Measurements from ENCODE around the gene PERM1.

PERM1 gene

DNA sequence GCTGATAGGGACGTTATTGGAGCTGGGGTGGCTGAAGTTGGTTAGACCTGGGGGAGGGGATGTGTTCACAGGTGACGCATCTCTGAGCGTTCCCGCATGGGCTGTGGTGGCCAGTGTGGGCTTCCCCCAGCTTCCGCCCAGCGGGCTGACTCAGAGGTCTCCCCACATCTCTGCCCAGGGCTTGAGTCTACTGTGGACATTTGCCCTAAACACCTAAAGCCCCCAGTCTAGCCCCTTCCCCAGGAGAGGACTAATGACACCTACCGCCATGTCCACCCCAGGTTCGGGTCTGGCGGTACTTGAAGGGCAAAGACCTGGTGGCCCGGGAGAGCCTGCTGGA lies 40.0 kb upstream of the PERM1 start:
- TF ChIP-seq TEAD4 (IDR thresholded peaks at IDR 0.05) (no peak), EP300 (IDR thresholded peaks at IDR 0.05; ENCODE audit: borderline replicate concordance) (no peak), YY1 (IDR thresholded peaks at IDR 0.05; ENCODE audit: low read depth) (no peak), CREB1 (IDR thresholded peaks at IDR 0.05; ENCODE audit: low read depth) (no peak), TCF12 (IDR thresholded peaks at IDR 0.05; ENCODE audit: low read depth) (no peak)
- TF ChIP-seq, protein P1, sequence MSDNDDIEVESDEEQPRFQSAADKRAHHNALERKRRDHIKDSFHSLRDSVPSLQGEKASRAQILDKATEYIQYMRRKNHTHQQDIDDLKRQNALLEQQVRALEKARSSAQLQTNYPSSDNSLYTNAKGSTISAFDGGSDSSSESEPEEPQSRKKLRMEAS (IDR thresholded peaks at IDR 0.05): no peak

DNA sequence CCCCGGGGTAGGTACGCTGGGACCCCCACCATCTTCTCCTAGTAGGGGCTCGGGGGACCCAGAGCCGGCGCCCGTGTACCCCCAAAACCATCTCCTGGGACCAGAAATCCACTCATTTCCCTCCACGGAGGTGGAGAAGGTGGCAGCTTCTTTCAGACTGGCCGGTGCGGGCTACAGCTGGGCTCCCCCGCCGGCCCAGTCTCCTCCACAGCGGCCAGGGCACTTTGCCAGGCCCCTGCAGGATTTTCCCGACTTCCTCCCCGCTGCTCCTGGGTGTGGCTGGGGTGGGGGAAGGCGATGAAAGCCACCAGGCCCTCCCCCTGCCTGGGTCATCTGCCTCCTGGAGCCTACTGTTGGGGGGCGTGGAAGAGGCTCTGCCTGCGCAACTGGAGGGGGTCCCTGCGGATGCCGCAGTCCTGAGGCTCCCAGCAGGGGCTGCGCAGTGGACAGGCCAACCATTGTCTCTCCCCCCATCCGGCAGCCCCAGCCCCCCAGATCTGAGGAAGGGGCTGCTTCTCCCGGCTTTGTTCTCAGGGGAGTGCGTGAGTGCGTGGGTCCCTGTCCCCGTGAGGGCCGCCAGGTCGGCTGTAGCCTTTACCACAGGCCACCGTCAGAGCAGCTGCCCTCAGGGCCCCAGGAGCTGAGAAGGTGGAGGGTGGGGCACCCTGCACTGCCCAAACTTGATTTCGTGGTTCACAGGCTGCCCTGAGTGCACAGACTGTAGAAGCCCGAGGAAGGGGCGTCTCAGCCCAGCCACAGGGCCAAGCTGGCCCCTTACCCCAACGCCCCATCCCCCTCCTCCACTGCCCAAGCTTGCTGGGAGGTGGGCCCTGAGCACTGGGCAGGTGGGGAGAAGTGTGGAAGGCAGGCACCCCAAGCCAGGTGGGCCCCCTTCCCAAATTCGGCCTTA lies 39.4 kb upstream of the PERM1 start:
- peak; percentile 57; the same call in 1 of the 2 replicates for TF ChIP-seq TEAD4 (IDR thresholded peaks at IDR 0.05)
- peak; percentile 81 for TF ChIP-seq TCF12 (IDR thresholded peaks at IDR 0.05; ENCODE audit: low read depth)
- peak; percentile 84 for TF ChIP-seq ZBTB7A (IDR thresholded peaks at IDR 0.05; ENCODE audit: low read depth)
- TF ChIP-seq, protein P1 (IDR thresholded peaks at IDR 0.05): peak; percentile 58; the same call in 1 of the 2 replicates
- TF ChIP-seq NFIC (IDR thresholded peaks at IDR 0.05): peak; percentile 93
- TF ChIP-seq FOXM1 (IDR thresholded peaks at IDR 0.05; ENCODE audit: borderline replicate concordance, low read depth): 0 out of 2 replicates have a peak, but pooled peaks have one; percentile 25
- TF ChIP-seq EP300 (IDR thresholded peaks at IDR 0.05; ENCODE audit: borderline replicate concordance): peak; percentile 75
- no peak for TF ChIP-seq CREB1 (IDR thresholded peaks at IDR 0.05; ENCODE audit: low read depth)
- TF ChIP-seq, protein P2, sequence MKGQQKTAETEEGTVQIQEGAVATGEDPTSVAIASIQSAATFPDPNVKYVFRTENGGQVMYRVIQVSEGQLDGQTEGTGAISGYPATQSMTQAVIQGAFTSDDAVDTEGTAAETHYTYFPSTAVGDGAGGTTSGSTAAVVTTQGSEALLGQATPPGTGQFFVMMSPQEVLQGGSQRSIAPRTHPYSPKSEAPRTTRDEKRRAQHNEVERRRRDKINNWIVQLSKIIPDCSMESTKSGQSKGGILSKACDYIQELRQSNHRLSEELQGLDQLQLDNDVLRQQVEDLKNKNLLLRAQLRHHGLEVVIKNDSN (IDR thresholded peaks at IDR 0.05): no peak
- TF ChIP-seq YY1 (IDR thresholded peaks at IDR 0.05; ENCODE audit: low read depth): peak; percentile 23; the same call in 1 of the 2 replicates
- TF ChIP-seq EGR1 (IDR thresholded peaks at IDR 0.05): no peak
- TF ChIP-seq, protein P3, sequence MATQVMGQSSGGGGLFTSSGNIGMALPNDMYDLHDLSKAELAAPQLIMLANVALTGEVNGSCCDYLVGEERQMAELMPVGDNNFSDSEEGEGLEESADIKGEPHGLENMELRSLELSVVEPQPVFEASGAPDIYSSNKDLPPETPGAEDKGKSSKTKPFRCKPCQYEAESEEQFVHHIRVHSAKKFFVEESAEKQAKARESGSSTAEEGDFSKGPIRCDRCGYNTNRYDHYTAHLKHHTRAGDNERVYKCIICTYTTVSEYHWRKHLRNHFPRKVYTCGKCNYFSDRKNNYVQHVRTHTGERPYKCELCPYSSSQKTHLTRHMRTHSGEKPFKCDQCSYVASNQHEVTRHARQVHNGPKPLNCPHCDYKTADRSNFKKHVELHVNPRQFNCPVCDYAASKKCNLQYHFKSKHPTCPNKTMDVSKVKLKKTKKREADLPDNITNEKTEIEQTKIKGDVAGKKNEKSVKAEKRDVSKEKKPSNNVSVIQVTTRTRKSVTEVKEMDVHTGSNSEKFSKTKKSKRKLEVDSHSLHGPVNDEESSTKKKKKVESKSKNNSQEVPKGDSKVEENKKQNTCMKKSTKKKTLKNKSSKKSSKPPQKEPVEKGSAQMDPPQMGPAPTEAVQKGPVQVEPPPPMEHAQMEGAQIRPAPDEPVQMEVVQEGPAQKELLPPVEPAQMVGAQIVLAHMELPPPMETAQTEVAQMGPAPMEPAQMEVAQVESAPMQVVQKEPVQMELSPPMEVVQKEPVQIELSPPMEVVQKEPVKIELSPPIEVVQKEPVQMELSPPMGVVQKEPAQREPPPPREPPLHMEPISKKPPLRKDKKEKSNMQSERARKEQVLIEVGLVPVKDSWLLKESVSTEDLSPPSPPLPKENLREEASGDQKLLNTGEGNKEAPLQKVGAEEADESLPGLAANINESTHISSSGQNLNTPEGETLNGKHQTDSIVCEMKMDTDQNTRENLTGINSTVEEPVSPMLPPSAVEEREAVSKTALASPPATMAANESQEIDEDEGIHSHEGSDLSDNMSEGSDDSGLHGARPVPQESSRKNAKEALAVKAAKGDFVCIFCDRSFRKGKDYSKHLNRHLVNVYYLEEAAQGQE (IDR thresholded peaks at IDR 0.05; ENCODE audit: low read depth): no peak

DNA sequence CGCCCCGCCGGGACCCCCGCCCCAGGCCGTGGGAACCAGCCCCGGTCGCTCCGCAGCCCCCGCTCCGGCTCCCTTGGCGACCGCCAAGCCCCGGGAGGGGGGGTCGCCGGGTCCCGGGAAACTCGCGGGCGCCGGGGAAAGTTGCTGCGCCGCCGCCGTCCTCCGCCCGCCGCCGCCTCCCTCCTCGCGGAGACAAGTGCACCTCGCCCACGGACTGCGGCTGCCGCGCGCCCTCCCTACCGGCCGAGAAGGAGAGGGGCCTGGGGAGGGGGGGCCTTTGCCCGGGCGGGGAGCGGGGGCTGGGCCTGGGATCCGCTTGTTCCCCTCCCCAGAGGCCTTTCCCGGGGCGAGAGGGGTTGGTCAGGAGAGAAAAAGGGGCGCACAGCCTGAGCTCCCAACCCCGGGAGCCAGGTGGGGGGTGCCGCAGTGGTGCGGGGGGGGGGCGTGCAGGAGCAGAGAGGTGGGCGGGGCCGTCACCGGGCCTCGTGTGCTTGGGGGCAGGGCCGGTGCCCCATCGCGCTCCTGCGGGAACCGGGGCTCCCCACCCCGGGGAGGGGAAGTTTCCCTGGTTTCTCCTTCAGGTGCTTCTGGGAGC lies 38.6 kb upstream of the PERM1 start:
- TF ChIP-seq RAD21 (IDR thresholded peaks at IDR 0.05; ENCODE audit: low read depth) (no peak), ZBTB7A (IDR thresholded peaks at IDR 0.05; ENCODE audit: low read depth) (0 out of 2 replicates have a peak, but pooled peaks have one; percentile 31), EGR1 (IDR thresholded peaks at IDR 0.05) (peak; percentile 23; the same call in 1 of the 2 replicates)
- TF ChIP-seq, protein P2 (IDR thresholded peaks at IDR 0.05): no peak

DNA sequence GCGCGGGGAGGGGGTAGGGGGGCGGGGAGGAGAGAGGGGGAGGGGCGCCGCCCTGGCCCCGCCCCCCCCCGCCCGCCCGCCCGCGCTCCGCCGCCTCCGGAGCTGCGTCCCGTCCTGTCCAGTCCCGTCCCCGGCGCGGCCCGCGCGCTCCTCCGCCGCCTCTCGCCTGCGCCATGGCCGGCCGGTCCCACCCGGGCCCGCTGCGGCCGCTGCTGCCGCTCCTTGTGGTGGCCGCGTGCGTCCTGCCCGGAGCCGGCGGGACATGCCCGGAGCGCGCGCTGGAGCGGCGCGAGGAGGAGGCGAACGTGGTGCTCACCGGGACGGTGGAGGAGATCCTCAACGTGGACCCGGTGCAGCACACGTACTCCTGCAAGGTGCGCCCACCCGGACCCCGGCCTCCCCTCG lies 38.1 kb upstream of the PERM1 start, which contains the start of gene AGRN:
TSS of gene AGRN (plus strand) at position 121 of the 405 bp plus-strand sequence. CDS start at position 174, 53 bp downstream.
- TF ChIP-seq RAD21 (IDR thresholded peaks at IDR 0.05; ENCODE audit: low read depth): no peak
- TF ChIP-seq, protein P1 (IDR thresholded peaks at IDR 0.05): peak; percentile 14; the same call in 1 of the 2 replicates

DNA sequence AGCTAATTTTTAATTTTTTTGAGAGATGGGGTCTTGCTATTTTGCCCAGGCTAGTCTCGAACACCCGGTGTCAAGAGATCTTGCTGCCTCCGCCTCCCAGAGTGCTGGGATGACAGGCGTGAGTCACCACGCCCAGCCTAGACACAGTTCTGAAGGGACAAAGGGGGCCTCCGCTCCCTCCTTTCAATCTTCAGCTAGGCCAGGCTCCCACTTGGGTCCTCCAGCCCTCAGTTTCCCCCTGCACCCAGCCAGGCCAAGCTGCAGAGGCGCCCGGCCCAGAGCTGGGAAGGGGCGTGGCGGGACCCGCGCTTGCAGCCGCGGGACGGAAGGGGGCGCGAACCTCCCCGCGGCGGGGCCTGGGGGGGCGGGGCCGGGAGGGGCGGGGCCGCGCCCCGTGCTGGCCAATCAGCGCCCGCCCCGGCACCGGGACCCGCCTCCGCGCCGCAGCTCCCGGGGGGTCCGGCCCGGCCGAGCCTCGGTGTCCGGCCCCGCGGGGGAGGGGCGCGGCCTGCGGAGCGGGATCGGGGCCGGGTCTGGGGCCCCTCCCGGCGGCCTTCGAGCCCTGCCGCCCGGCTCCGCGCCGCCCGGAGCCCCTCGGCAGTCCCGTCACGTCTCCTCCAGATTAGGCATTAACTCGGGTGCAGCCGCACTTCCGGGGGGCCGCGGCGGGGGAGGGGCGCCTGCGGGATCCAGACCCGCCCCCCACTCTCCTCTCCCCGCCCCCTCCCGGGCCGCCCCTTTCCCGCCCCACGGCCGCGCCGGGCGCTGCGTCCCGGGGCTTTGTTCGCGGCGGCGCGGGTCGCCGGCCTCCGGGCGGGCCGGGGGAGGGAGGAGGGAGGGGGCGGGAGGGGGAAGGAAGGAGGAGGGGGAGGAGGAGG lies 37.5 kb upstream of the PERM1 start:
- TF ChIP-seq, protein P1 (IDR thresholded peaks at IDR 0.05): no peak
- peak; percentile 45; the same call in 1 of the 2 replicates for TF ChIP-seq ZBTB7A (IDR thresholded peaks at IDR 0.05; ENCODE audit: low read depth)

DNA sequence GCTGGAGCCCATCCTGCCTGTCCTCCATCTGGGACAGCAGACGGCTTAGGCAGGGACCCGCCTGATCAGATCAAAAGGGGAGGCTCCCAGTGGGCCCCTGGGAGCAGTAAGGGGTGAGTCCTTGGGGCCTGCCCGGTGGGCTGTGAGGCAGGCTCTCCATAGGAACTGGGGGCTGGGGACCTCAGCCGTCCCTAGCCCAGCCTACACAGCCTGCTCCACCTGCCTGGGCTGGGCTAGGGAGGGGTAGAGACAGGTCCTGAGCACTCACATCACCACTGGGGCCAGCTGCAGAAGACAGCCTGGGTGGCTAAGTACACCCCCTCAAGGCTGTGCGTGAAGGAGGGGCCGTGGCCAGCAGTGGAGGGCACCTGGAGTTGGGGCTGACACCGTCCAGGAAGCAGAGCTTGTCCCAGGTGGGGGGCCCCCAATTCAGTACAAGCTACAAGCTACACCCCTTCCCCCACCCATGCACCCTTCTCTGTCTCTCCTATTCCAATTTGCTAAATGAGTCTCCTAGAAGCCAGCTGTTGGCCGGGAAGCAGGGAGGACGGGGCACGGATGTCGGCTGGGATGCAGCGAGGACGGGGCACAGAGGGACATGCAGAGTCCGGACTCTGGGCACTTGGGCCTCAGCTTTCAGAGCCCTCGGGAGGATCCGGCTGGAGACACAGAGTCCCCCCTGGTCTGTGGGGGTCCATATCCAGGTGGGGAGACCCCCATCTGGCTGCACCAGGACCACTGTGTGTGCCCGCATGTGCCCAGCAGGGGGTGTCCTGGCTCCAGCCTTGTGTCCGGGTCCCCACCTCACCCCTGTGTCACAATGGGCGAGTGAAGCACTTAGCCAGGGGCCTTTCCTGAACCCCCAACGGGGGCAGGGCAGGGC lies 33.1 kb upstream of the PERM1 start:
- TF ChIP-seq RAD21 (IDR thresholded peaks at IDR 0.05; ENCODE audit: low read depth) (peak; percentile 50; the same call in 1 of the 2 replicates), ZBTB7A (IDR thresholded peaks at IDR 0.05; ENCODE audit: low read depth) (no peak), FOXM1 (IDR thresholded peaks at IDR 0.05; ENCODE audit: borderline replicate concordance, low read depth) (no peak)
- TF ChIP-seq, protein P1 (IDR thresholded peaks at IDR 0.05): no peak
